ENCODE data around the gene POU6F2. TPM values are rescaled to one million over a fixed set of nuclear protein-coding genes. Genes with fewer than 3 reads are reported as not detected.

Gene POU6F2
- total RNA-seq, 1 experiment from 2014 or later, result not detected

DNA sequence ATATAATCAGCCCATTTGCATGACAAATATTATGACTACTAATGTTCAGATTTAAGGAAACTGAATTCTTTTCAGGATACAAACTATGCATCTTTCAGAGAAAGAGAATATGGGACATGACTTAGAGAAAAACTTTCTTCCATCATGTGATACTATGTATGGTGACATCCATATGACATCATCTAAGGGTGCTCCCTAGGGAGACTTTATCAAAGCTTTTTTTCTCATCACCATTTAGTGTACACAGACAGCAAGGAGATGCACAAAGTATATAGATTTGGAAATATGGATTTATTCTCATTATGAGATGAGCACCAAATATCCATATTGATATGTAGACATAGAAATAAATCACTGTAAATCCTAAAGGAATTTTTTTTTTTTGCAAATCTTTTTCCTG lies 424.3 kb downstream of the POU6F2 start:
- no peaks in the 10 kb centered on the region for H3K4me1 ChIP-seq (ENCODE audit: insufficient read depth, low read length)
- H4K20me1 ChIP-seq (ENCODE audit: low read length), result no peaks in the 10 kb centered on the region
- H3K36me3 ChIP-seq (ENCODE audit: low read depth, low read length), result no peaks in the 10 kb centered on the region
- no peaks in the 10 kb centered on the region for H3K79me2 ChIP-seq (ENCODE audit: low read length)
- no peaks in the 10 kb centered on the region for H3K9me3 ChIP-seq (ENCODE audit: low read length)
- BruUV-seq (replicated peaks), result no TSS peak
- H3K27ac ChIP-seq (ENCODE audit: low read length), result no peak overlapping the region
- no peaks in the 10 kb centered on the region for H3F3A ChIP-seq (ENCODE audit: low read length, unreplicated experiment)
- no peak for DNase-seq
- CTCF ChIA-PET, result no interaction called here
- no peak overlapping the region for H3K9ac ChIP-seq (ENCODE audit: low read length)
- peaks cover 38% of the 10 kb centered on the region; the same call in 1 of the 2 replicates for H3K27me3 ChIP-seq (ENCODE audit: low read length)
- intact Hi-C loops (cut with micrococcal nuclease), result no loop called here
- H2AFZ ChIP-seq (ENCODE audit: low read length), result no peak overlapping the region
- TF ChIP-seq, protein P1, sequence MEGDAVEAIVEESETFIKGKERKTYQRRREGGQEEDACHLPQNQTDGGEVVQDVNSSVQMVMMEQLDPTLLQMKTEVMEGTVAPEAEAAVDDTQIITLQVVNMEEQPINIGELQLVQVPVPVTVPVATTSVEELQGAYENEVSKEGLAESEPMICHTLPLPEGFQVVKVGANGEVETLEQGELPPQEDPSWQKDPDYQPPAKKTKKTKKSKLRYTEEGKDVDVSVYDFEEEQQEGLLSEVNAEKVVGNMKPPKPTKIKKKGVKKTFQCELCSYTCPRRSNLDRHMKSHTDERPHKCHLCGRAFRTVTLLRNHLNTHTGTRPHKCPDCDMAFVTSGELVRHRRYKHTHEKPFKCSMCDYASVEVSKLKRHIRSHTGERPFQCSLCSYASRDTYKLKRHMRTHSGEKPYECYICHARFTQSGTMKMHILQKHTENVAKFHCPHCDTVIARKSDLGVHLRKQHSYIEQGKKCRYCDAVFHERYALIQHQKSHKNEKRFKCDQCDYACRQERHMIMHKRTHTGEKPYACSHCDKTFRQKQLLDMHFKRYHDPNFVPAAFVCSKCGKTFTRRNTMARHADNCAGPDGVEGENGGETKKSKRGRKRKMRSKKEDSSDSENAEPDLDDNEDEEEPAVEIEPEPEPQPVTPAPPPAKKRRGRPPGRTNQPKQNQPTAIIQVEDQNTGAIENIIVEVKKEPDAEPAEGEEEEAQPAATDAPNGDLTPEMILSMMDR (conservative IDR thresholded peaks at IDR 0.05; ENCODE audit: low read depth, low read length), result no peak
- TF ChIP-seq EZH2 (IDR thresholded peaks at IDR 0.05; ENCODE audit: low read length, unreplicated experiment), result no peak
- POLR2A ChIA-PET (ENCODE audit: unreplicated experiment), result no interaction called here
- H3K4me2 ChIP-seq (ENCODE audit: low read length), result no peak overlapping the region
- no peak for ATAC-seq
- no peak overlapping the region for H3K4me3 ChIP-seq (ENCODE audit: low read length)
- H3K9me2 ChIP-seq (replicated peaks; ENCODE audit: low read length), result no peaks in the 10 kb centered on the region

DNA sequence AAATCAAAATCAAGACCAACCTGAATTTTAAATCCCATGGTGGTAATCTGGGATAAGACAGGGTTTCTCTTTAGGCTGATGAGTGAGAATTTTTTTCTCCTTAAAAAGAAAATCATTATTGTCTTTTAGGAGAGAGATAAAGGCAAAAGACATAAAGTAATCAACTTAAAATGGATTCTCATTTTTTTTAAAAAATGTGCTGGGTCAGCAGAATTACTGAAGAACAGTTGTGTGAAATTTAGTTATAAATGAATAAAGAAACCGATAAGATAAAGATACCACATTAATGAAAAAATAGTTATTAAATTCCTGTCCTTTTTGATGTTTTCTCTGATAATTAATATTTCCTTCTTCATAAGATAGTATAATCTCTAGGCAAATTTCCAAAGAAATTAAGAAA lies 427.2 kb downstream of the POU6F2 start:
- Histone ChIP-seq H3K9ac (ENCODE audit: low read length) (no peak overlapping the region), H3K27ac (ENCODE audit: low read length) (no peak overlapping the region), H3K79me2 (ENCODE audit: low read length) (no peaks in the 10 kb centered on the region), H4K20me1 (ENCODE audit: low read length) (no peaks in the 10 kb centered on the region), H3K27me3 (ENCODE audit: low read length) (peaks cover 47% of the 10 kb centered on the region), H3F3A (ENCODE audit: low read length, unreplicated experiment) (no peaks in the 10 kb centered on the region), H2AFZ (ENCODE audit: low read length) (no peak overlapping the region), H3K4me1 (ENCODE audit: insufficient read depth, low read length) (no peaks in the 10 kb centered on the region), H3K4me2 (ENCODE audit: low read length) (no peak overlapping the region), H3K9me3 (ENCODE audit: low read length) (no peaks in the 10 kb centered on the region), H3K9me2 (replicated peaks; ENCODE audit: low read length) (no peaks in the 10 kb centered on the region), H3K36me3 (ENCODE audit: low read depth, low read length) (no peaks in the 10 kb centered on the region), H3K4me3 (ENCODE audit: low read length) (no peak overlapping the region)
- ATAC-seq (no peak), DNase-seq (no peak)
- no TSS peak for BruUV-seq (replicated peaks)
- CTCF ChIA-PET, result no interaction called here
- no peak for TF ChIP-seq EZH2phosphoT487 (IDR thresholded peaks at IDR 0.05; ENCODE audit: borderline replicate concordance, low read length)
- intact Hi-C loops (cut with micrococcal nuclease), result no loop called here
- POLR2A ChIA-PET (ENCODE audit: unreplicated experiment), result no interaction called here

DNA sequence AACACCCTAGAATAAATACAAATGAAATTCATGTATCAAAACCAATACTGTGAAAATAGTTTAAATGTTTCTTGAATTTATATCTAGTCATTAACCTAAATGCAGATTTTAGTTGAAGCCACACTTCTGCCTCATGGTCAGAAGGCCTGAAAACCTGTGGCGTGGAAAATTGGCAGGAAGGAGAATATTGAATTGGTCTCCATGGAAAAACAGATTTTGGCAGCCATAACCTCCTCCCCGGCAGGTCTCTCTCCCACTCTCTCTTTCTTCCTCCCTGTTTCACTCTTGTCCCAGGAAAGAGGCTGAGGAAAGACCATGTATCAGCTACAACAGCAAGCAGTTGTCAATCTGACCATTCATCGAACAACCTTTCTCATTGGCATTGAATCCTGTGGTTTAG lies 427.9 kb downstream of the POU6F2 start:
- Histone ChIP-seq H3K27me3 (ENCODE audit: low read length) (peaks cover 50% of the 10 kb centered on the region), H3K9me3 (ENCODE audit: low read length) (no peaks in the 10 kb centered on the region), H3K79me2 (ENCODE audit: low read length) (no peaks in the 10 kb centered on the region), H3K9me2 (replicated peaks; ENCODE audit: low read length) (no peaks in the 10 kb centered on the region), H4K20me1 (ENCODE audit: low read length) (no peaks in the 10 kb centered on the region), H3K9ac (ENCODE audit: low read length) (no peak overlapping the region), H3K36me3 (ENCODE audit: low read depth, low read length) (no peaks in the 10 kb centered on the region), H3K4me3 (ENCODE audit: low read length) (no peak overlapping the region), H3K27ac (ENCODE audit: low read length) (no peak overlapping the region), H2AFZ (ENCODE audit: low read length) (no peak overlapping the region), H3K4me2 (ENCODE audit: low read length) (no peak overlapping the region), H3F3A (ENCODE audit: low read length, unreplicated experiment) (no peaks in the 10 kb centered on the region), H3K4me1 (ENCODE audit: insufficient read depth, low read length) (no peaks in the 10 kb centered on the region)
- ATAC-seq (no peak), DNase-seq (no peak)
- intact Hi-C loops (cut with micrococcal nuclease), result no loop called here
- no TSS peak for BruUV-seq (replicated peaks)
- TF ChIP-seq EZH2 (IDR thresholded peaks at IDR 0.05; ENCODE audit: low read length, unreplicated experiment) (no peak), EZH2phosphoT487 (IDR thresholded peaks at IDR 0.05; ENCODE audit: borderline replicate concordance, low read length) (no peak)
- TF ChIP-seq, protein P1 (conservative IDR thresholded peaks at IDR 0.05; ENCODE audit: low read depth, low read length), result no peak
- ChIA-PET POLR2A (ENCODE audit: unreplicated experiment) (no interaction called here), CTCF (no interaction called here)

All from PC-3 (cell line).